Measurements from ENCODE around the gene CDH6. TPM values are rescaled to one million over a fixed set of nuclear protein-coding genes. Genes with fewer than 3 reads are reported as not detected.

Gene CDH6
- total and polyA plus RNA-seq, 2 donors (not counting 3 experiments of a cell fraction or from before 2014, with no cell fraction given) = 0.06 TPM; not detected in 1

- no peak overlapping the region for H2AFZ ChIP-seq (ENCODE audit: low read depth, low read length)
- H3K4me2 ChIP-seq (ENCODE audit: insufficient read depth, low read length) = no peak overlapping the region
- no peaks in the 10 kb centered on the region for H3K4me1 ChIP-seq (ENCODE audit: control insufficient read depth, extremely low read depth, insufficient read depth, low read length)
- H3K36me3 ChIP-seq (ENCODE audit: control insufficient read depth in 2 of 2, extremely low read depth in 1 of 2, insufficient read depth in 2 of 2, low read length in 2 of 2) = no peaks in the 10 kb centered on the region
- no peaks in the 10 kb centered on the region for H4K20me1 ChIP-seq (replicated peaks; ENCODE audit: control insufficient read depth, extremely low read depth, insufficient read depth, low read length)
- FAIRE-seq = no peak
- intact Hi-C loops (cut with micrococcal nuclease) = no loop called here
- no peak for TF ChIP-seq MYC (IDR thresholded peaks at IDR 0.05; ENCODE audit: low read depth, low read length)
- BruUV-seq (replicated peaks) = no TSS peak
- dilution Hi-C loops (cut with MboI; ENCODE audit: extremely low pct_ligation_motif_present, low sequenced_read_pairs) = no loop called here
- no peak for DNase-seq (ENCODE audit: low read depth, low spot score)
- H3K27ac ChIP-seq (ENCODE audit: insufficient read depth, low read depth, low read length) = no peak overlapping the region
- ChIA-PET POLR2A (no interaction called here), CTCF (no interaction called here)
- no peaks in the 10 kb centered on the region for H3K27me3 ChIP-seq (ENCODE audit: control insufficient read depth in 2 of 2, insufficient read depth in 2 of 2, low read length in 2 of 2)
- no peak overlapping the region for H3K4me3 ChIP-seq (replicated peaks in 1 of 3; ENCODE audit: insufficient read depth in 1 of 3, low read depth in 1 of 3, low read length in 3 of 3)
- H3K79me2 ChIP-seq (ENCODE audit: control insufficient read depth, insufficient read depth, low read length) = no peaks in the 10 kb centered on the region
- H3K9ac ChIP-seq (replicated peaks; ENCODE audit: extremely low read depth, insufficient read depth, low read length) = no peak overlapping the region
- no peaks in the 10 kb centered on the region for H3K9me3 ChIP-seq (replicated peaks; ENCODE audit: control insufficient read depth, insufficient read depth, low read length)
- H3K9me1 ChIP-seq (replicated peaks; ENCODE audit: control insufficient read depth, extremely low read depth, insufficient read depth, low read length) = no peaks in the 10 kb centered on the region
These were observed 184.7 kb downstream of the CDH6 start for GRCh38 chr5:31378136-31378535.
